ENCODE results near the gene FAR2.

DNA sequence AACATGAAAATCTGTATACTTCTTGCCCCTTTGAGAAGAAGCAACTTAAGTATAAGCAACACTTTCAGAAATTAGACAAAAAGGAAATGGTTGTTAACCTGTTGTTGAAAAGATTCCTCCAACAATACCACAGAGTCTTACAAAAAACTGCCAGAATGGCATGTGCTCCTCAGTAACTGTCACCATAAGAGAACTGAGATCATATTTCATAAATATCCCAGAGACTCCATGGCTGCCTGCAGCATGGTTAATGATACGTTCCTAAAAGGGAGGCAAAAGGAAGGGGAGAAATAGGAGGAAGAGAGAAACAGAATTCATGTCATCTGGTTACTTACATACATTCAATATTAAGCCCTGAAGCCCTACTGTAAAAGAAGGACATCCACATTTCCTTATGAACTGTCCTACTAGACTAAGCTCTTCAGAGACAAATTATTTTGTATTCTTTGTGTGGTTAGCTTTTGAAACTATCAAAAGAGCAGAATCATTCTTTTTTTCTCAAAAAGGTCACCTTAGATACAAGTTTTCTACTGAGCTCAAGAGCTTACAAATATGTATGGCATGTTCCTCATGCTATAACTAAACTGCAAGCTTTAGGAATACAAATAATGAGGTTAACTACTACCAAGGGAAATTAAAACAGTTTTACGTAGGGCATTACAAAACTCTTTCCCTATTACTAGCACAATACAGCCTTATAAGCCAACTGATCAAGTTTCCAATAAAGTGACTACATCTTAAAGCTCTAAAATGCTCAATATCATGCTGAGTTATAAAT, 194.1 kb downstream of the FAR2 start:
- TF ChIP-seq, protein P1, sequence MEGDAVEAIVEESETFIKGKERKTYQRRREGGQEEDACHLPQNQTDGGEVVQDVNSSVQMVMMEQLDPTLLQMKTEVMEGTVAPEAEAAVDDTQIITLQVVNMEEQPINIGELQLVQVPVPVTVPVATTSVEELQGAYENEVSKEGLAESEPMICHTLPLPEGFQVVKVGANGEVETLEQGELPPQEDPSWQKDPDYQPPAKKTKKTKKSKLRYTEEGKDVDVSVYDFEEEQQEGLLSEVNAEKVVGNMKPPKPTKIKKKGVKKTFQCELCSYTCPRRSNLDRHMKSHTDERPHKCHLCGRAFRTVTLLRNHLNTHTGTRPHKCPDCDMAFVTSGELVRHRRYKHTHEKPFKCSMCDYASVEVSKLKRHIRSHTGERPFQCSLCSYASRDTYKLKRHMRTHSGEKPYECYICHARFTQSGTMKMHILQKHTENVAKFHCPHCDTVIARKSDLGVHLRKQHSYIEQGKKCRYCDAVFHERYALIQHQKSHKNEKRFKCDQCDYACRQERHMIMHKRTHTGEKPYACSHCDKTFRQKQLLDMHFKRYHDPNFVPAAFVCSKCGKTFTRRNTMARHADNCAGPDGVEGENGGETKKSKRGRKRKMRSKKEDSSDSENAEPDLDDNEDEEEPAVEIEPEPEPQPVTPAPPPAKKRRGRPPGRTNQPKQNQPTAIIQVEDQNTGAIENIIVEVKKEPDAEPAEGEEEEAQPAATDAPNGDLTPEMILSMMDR (conservative IDR thresholded peaks at IDR 0.05; ENCODE audit: low read length), result no peak
- no peak for TF ChIP-seq EZH2phosphoT487 (IDR thresholded peaks at IDR 0.05; ENCODE audit: borderline replicate concordance, low read depth, low read length)
